ENCODE data around the gene RBCK1.

DNA sequence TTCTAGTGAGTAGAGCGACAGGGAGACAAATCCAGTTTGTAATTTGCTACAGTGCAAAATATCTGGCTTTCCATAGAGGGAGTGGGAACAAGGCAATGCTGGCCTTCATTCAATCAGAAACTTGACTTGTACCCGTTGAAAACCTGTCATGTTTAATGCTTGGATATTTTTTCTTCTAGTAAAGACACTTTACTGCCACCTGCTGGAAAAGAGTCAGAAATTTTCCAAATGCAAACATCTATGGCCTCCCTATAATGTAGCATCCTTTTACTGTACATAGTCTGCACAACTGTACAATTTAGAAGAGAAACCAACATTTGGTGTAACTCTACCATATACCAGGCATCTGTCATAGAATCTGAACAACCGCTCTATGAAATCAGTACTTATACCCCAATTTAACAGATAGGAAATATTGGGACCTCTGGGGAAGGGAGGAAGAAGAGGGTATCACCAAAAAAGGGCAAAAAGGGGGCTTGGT is 70.9 kb downstream of the RBCK1 start:
- TF ChIP-seq CTCF (conservative IDR thresholded peaks at IDR 0.05; ENCODE audit: low read length) (peak; percentile 76), EZH2phosphoT487 (IDR thresholded peaks at IDR 0.05; ENCODE audit: borderline replicate concordance) (no peak)
